Activated CD8-positive, alpha-beta T cell treated with anti-CD3 and anti-CD28 coated beads, Interleukin-2, amount 10 ng/mL, durations not matched to agents 7 days and 5 days (primary cell): ENCODE results near the gene CD2AP. TPM values are rescaled to one million over a fixed set of nuclear protein-coding genes. Genes with fewer than 3 reads are reported as not detected.

Experiments
- ATAC-seq: fragments of 150-1000 bp; cut with Tn5 transposase; one replicate; pipeline ENCODE4 v1.10.0; 2021; ENCODE audit warnings: moderate library complexity
- CTCF ChIA-PET: fragments of 350-600 bp; sonication (Branson Sonifier 250); formaldehyde crosslinking; loops from one replicate; lab custom pipeline; 2021; ENCODE audit warnings: antibody characterized with exemption; lab: Charles Lee
- POLR2A ChIA-PET: fragments of 350-600 bp; sonication (Branson Sonifier 250); formaldehyde crosslinking; loops from one replicate; lab custom pipeline; 2021; ENCODE audit warnings: antibody characterized with exemption; lab: Charles Lee
- DNase-seq: peaks from one replicate; pipeline ENCODE4 v3.0.0-alpha.2; 2020
- H3K27ac Mint-ChIP-seq: one replicate; pipeline ENCODE4 v1.8.0; 2021; ENCODE audit warnings: mild to moderate bottlenecking, mixed read lengths
- H3K27me3 Mint-ChIP-seq: one replicate; pipeline ENCODE4 v1.8.0; 2021; ENCODE audit warnings: low read depth, mixed read lengths
- H3K36me3 Mint-ChIP-seq: one replicate; pipeline ENCODE4 v1.8.0; 2021; ENCODE audit warnings: low read depth, mixed read lengths
- H3K4me1 Mint-ChIP-seq: one replicate; pipeline ENCODE4 v1.8.0; 2021; ENCODE audit warnings: low read depth, mixed read lengths
- H3K4me3 Mint-ChIP-seq: one replicate; pipeline ENCODE4 v1.8.0; 2021; ENCODE audit warnings: mild to moderate bottlenecking, mixed read lengths
- H3K9me3 Mint-ChIP-seq: one replicate; pipeline ENCODE4 v1.8.0; 2022; ENCODE audit warnings: mixed read lengths; ENCODE audit not compliant: insufficient read depth
- total RNA-seq, 2 experiments: library from RNA; stranded (reverse); gene quantifications; one replicate each; pipeline ENCODE4 v1.2.3, GENCODE V29; 2021

CD2AP gene
- total RNA-seq, 2 experiments from 2014 or later, result 38.8 to 39.2 TPM

DNA sequence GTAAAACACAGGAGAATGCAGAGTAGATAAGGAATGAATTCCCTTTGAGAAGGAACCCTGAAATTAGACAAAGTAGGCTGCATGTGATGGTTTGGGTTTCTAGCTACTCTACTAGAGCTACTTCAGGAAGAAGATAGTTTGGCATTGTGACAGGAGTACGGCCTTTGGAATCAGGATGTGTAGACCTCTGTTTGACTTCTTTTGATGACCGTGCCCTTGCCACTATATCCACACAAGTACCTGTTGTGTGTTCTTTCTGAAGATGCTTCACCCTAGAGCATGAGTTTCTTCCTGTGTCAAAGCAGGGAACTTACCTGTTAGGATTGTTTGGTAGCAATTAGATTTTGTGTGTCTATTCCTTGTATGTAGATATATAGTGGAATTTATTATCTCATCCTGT lies 41.7 kb downstream of the CD2AP start:
- H3K9me3 Mint-ChIP-seq, result no peaks in the 10 kb centered on the region

DNA sequence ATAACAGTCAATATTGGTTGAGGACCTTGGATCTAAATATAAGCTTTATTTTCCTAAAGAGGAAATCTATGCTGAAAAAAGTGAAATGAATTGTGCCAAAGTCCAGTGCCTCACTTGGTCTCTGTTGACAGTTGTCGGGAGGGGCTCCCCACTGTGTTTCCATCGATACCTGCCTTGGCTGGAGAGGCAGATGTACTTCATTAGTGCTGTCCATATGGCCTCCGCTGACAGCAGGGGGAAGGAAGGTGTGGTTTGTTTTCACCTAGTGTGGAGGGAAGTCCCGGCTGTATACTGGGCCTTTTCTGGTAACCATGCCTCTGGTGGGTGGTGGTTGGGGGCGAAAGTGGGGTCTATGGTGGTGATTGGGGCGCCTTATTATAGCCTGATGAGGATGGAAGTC lies 42.7 kb downstream of the CD2AP start:
- Mint-ChIP-seq H3K27ac (no peak overlapping the region), H3K9me3 (no peaks in the 10 kb centered on the region), H3K27me3 (no peaks in the 10 kb centered on the region), H3K4me3 (no peak overlapping the region), H3K36me3 (peaks cover 24% of the 10 kb centered on the region), H3K4me1 (peaks cover 24% of the 10 kb centered on the region)
- POLR2A ChIA-PET, result no interaction called here
- CTCF ChIA-PET, result no interaction called here
- DNase-seq (no peak), ATAC-seq (no peak)

More for the DNA sequence above, 41.7 kb downstream of the CD2AP start:
- DNase-seq (no peak), ATAC-seq (no peak)
- no peaks in the 10 kb centered on the region for H3K27me3 Mint-ChIP-seq
- H3K27ac Mint-ChIP-seq, result no peak overlapping the region
- H3K36me3 Mint-ChIP-seq, result peaks cover 27% of the 10 kb centered on the region
- ChIA-PET POLR2A (no interaction called here), CTCF (no interaction called here)
- peaks cover 24% of the 10 kb centered on the region for H3K4me1 Mint-ChIP-seq
- no peak overlapping the region for H3K4me3 Mint-ChIP-seq

- peaks cover 17% of the 10 kb centered on the region for H3K36me3 Mint-ChIP-seq
- H3K27me3 Mint-ChIP-seq, result no peaks in the 10 kb centered on the region
- POLR2A ChIA-PET, result no interaction called here
- no peak overlapping the region for H3K27ac Mint-ChIP-seq
- peaks cover 24% of the 10 kb centered on the region for H3K4me1 Mint-ChIP-seq
- H3K4me3 Mint-ChIP-seq, result no peak overlapping the region
- no peaks in the 10 kb centered on the region for H3K9me3 Mint-ChIP-seq
- CTCF ChIA-PET, result interaction anchor here (1.2 kb wide), 1 partner anchor 9 kb away, joined by 4 read pairs; no protein-coding TSS in a partner anchor
- DNase-seq, result no peak
- no peak for ATAC-seq
Measured at GRCh38 chr6:47521961-47522360, 44.4 kb downstream of the CD2AP start.

GRCh38 chr6:47524136-47524845 lies 46.7 kb downstream of the CD2AP start:
- Mint-ChIP-seq H3K4me3 (no peak overlapping the region), H3K27ac (no peak overlapping the region), H3K9me3 (no peaks in the 10 kb centered on the region), H3K4me1 (peaks cover 18% of the 10 kb centered on the region), H3K36me3 (peaks cover 18% of the 10 kb centered on the region), H3K27me3 (no peaks in the 10 kb centered on the region)
- ATAC-seq (no peak), DNase-seq (no peak)
- ChIA-PET CTCF (no interaction called here), POLR2A (no interaction called here)

DNA sequence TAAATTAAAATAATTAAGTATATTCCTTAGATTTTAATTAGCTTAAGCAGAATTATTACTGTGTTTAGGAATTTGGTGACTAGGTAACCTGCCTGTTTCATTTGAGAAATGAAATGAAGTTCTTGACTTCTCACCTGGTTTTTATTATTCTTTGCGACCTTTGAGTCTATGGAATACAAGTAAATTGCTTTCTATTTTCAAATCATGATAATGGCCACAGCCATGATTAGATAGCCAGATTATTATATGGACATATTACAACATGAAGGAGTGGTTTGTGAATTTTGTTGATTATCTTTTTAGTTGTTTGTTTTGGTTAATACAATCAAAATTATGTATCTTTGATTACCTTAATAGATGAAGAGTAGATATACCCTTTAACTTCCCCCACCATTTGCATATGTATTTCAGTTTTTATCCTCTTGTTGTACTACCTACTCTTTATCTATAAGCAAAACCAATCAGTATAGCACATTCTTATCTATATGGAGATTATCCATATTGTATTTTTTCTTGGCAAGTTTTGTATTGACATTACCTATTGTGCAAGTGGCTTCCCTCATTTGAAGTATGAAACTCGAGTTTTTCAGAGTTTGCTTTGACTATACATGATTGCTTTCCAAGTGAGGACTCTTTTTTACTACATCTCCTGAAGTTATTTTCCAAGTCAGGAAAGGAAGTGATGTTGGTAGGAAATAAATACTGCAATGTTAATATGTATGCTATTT lies 47.9 kb downstream of the CD2AP start:
- POLR2A ChIA-PET, result no interaction called here
- Mint-ChIP-seq H3K27me3 (no peaks in the 10 kb centered on the region), H3K4me1 (peaks cover 11% of the 10 kb centered on the region), H3K36me3 (peaks cover 18% of the 10 kb centered on the region), H3K27ac (no peak overlapping the region), H3K4me3 (no peak overlapping the region), H3K9me3 (no peaks in the 10 kb centered on the region)
- CTCF ChIA-PET, result no interaction called here
- no peak for ATAC-seq
- no peak for DNase-seq

GRCh38 chr6:47527274-47527673 lies 49.7 kb downstream of the CD2AP start:
- CTCF ChIA-PET, result interaction anchor here (1.2 kb wide), 1 partner anchor 17 kb away, joined by 3 read pairs; no protein-coding TSS in a partner anchor
- Mint-ChIP-seq H3K4me1 (peaks cover 5% of the 10 kb centered on the region), H3K9me3 (no peaks in the 10 kb centered on the region), H3K27ac (no peak overlapping the region), H3K4me3 (no peak overlapping the region), H3K27me3 (no peaks in the 10 kb centered on the region), H3K36me3 (peaks cover 18% of the 10 kb centered on the region)
- POLR2A ChIA-PET, result no interaction called here
- no peak for ATAC-seq
- no peak for DNase-seq

GRCh38 chr6:47529734-47530133 lies 52.1 kb downstream of the CD2AP start:
- Mint-ChIP-seq H3K4me1 (peaks cover 7% of the 10 kb centered on the region), H3K4me3 (no peak overlapping the region), H3K9me3 (no peaks in the 10 kb centered on the region), H3K27me3 (no peaks in the 10 kb centered on the region), H3K27ac (no peak overlapping the region), H3K36me3 (peaks cover 29% of the 10 kb centered on the region)
- ChIA-PET POLR2A (no interaction called here), CTCF (no interaction called here)
- ATAC-seq (no peak), DNase-seq (no peak)

- peaks cover 10% of the 10 kb centered on the region for H3K4me1 Mint-ChIP-seq
- no peak for ATAC-seq
- H3K36me3 Mint-ChIP-seq, result peaks cover 31% of the 10 kb centered on the region
- no peaks in the 10 kb centered on the region for H3K27me3 Mint-ChIP-seq
- CTCF ChIA-PET, result no interaction called here
- H3K27ac Mint-ChIP-seq, result peak overlapping the region; percentile 45
- POLR2A ChIA-PET, result no interaction called here
- DNase-seq, result no peak
- no peak overlapping the region for H3K4me3 Mint-ChIP-seq
- no peaks in the 10 kb centered on the region for H3K9me3 Mint-ChIP-seq
Measured at GRCh38 chr6:47532981-47533585, 55.5 kb downstream of the CD2AP start.

GRCh38 chr6:47534063-47534462 lies 56.5 kb downstream of the CD2AP start:
- H3K27ac Mint-ChIP-seq, result no peak overlapping the region
- H3K4me3 Mint-ChIP-seq, result no peak overlapping the region
- DNase-seq (no peak), ATAC-seq (no peak)
- H3K9me3 Mint-ChIP-seq, result no peaks in the 10 kb centered on the region
- H3K36me3 Mint-ChIP-seq, result peaks cover 32% of the 10 kb centered on the region
- H3K27me3 Mint-ChIP-seq, result no peaks in the 10 kb centered on the region
- ChIA-PET POLR2A (no interaction called here), CTCF (no interaction called here)
- H3K4me1 Mint-ChIP-seq, result peaks cover 10% of the 10 kb centered on the region

DNA sequence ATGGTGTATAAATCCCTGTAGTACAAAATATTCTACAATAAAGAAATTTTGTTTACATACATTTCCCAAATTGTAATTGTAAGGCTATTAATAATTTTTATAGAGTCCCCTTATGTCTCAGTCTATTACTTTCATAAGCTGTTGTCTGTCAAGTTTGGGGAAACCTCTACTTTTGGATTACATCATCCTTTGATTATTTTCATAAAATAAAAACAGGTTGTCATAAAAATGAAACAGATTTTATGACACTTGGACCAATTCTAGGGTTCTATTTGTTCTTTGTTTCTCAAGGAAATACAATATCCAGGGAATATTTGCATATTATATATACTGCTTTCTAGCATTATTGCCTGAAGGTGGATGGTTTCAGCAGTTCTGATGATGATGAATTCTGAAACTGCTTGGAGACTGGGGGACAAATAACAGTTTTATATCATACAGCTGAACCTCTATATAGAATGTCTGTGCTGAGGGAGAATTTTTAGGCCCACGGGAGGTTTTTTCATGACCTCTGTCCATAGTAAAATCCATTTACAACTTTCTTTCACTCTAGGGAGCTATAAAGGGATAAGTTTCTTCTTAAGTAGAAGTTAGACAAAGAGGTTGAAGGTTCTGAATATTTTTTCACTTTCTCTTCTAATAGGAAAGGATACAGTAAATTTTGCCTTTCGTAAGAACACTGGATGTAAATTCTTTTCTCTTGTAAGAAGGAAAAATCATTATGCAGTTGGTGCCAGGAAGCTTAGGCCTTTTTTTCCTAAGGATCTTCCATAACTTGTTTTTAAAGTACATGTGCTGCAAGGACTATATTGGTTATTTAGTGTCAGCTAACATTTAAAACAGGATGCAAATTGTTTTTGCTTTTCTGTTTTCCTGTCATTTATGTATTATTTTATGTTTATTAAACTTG lies 58.0 kb downstream of the CD2AP start:
- H3K27ac Mint-ChIP-seq, result no peak overlapping the region
- CTCF ChIA-PET, result no interaction called here
- DNase-seq (no peak), ATAC-seq (no peak)
- H3K9me3 Mint-ChIP-seq, result no peaks in the 10 kb centered on the region
- H3K4me1 Mint-ChIP-seq, result peaks cover 5% of the 10 kb centered on the region
- H3K27me3 Mint-ChIP-seq, result no peaks in the 10 kb centered on the region
- H3K36me3 Mint-ChIP-seq, result peaks cover 40% of the 10 kb centered on the region
- H3K4me3 Mint-ChIP-seq, result no peak overlapping the region
- POLR2A ChIA-PET, result interaction anchor here (0.9 kb wide), 2 partner anchors 58 to 121 kb away, joined by 3 read pairs; partner anchors contain the start of gene CD2AP

DNA sequence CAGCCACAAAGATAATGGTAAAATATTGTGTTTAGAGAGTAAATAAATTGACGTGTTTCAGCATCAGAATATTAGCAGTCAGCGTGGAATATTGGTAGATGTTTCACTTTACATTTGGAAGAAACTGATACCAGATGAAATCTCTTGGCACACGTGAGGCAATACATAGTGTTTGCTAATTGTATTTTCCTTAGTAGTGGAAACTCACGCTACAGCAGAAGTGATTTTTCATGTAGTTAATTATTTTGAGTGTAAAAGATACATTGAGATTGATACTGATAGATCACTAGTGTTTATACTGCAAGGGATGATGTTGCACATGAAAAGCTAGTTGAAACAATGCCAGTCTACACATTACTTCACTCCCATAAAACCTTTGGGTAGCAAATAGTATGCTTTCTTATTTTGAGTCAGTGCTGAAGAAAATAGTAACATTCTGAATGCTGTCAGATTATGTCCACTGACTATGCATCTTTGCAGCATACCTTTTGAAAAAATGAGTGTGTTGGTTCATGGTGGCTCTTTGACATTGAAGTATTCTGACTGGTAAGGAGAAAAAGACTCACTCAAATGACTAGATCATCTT lies 59.3 kb downstream of the CD2AP start:
- ATAC-seq, result no peak
- POLR2A ChIA-PET, result no interaction called here
- peaks cover 5% of the 10 kb centered on the region for H3K4me1 Mint-ChIP-seq

More for the DNA sequence above, 59.3 kb downstream of the CD2AP start:
- CTCF ChIA-PET, result no interaction called here
- H3K9me3 Mint-ChIP-seq, result no peaks in the 10 kb centered on the region
- H3K4me3 Mint-ChIP-seq, result no peak overlapping the region
- no peak for DNase-seq
- H3K27me3 Mint-ChIP-seq, result no peaks in the 10 kb centered on the region
- H3K36me3 Mint-ChIP-seq, result peaks cover 47% of the 10 kb centered on the region
- H3K27ac Mint-ChIP-seq, result no peak overlapping the region
